GM19351 (cell line): ENCODE results near the gene PMF1.
"Not testable (repeated sequence)": the region's sequence is repeated elsewhere in the genome, so short reads cannot be mapped to it uniquely, and the experiment has no call there.

Source experiments
- ATAC-seq: cut with Tn5 transposase; IDR thresholded peaks from one replicate; pipeline ENCODE4 v1.9.1; 2021; ENCODE audit warnings: mild to moderate bottlenecking, moderate library complexity; ENCODE audit not compliant: unreplicated experiment

PMF1 gene

DNA sequence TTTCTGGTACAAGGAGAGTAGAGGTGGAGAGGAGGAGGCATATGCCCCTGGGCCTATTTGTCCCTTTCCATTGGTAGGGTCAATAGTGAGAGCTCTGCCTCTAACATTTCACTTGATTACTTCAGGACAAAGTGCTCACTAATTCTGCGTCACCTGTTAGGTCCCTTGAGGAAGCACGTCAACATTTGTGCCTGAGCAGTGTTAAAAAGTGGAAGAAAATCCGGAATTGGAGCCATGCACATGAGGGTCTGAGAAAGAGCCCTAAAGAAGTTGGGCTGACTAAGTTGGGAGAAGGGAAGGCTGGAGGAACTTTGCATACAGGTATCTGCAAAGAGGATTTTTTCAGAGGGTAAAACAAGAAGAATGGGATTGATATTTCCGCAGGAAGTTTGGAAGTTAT is 17.0 kb upstream of the PMF1 start:
- ATAC-seq, result no peak

DNA sequence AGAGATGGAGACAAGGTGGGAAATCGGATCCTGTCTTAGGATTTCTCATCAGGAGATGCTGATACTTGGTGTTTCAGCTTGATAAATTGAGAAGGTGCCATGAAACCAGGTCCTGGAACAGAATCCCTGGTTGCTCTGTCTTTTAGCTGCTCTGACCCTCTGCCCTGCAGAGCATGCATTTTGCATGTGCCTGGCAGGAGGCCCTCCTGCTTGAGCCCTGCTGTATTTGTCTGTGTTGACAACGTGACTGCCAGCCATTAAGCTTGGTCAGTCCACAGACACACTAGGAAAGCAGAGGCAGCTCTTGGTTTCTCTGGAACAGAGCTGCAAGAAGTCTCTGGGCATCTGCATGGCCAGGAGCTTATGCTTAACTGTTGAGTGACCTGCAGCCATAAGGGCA is 16.4 kb upstream of the PMF1 start:
- ATAC-seq, result no peak

DNA sequence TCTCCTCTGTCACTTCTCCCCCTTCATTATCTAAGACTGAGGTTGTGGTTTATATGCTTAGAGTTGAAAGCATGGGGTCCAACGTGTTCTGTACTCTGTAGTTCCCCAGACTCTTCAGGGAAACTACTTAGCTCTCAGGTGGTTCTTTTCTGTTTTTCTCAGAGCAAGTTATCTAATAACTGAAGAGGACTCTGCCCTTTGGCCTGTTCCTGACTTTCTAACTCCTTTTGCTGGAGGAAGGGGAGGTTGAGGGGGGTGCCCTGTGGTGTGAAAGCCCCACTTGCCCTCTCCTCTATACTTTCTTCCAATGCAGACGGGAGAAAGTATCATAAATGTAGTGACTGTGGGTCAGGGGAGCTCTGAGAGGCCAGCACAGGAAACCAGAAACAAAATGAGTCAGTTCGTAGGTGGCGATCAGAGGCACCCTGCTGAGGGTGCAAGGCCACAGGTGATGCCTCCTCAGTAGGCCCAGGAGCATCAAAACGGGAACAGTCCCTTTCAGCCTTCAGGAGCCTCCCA is 13.9 kb upstream of the PMF1 start:
- ATAC-seq, result no peak

DNA sequence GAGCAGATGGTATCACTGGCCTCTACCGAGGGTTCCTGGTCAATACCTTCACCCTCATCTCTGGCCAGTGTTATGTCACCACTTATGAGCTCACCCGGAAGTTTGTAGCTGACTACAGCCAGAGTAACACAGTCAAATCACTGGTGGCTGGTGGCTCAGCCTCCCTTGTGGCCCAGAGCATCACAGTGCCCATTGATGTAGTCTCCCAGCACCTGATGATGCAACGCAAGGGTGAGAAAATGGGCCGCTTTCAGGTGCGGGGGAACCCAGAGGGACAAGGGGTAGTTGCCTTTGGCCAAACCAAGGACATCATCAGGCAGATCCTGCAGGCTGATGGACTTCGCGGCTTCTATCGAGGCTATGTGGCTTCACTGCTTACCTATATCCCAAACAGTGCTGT is 12.8 kb upstream of the PMF1 start:
- ATAC-seq, result no peak

DNA sequence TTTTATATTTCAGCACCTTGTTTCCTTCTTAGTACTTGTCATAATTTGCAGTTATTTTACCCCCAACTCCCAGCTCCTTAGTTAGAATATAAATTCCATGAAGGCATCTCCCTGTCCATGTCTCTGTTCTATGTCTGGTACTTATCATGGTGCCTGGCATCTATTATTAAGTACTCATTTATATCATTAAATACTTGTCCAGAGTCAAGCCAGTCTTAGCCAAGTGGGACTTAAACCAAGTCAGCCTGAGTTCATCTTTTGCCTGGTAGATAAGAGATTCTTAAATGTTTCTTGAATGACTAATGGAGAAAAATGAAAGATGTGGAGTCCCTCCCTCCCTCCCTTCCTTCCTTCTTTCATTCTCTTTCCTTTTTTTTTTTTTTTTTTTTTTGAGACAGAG is 9.5 kb upstream of the PMF1 start:
- no peak for ATAC-seq

DNA sequence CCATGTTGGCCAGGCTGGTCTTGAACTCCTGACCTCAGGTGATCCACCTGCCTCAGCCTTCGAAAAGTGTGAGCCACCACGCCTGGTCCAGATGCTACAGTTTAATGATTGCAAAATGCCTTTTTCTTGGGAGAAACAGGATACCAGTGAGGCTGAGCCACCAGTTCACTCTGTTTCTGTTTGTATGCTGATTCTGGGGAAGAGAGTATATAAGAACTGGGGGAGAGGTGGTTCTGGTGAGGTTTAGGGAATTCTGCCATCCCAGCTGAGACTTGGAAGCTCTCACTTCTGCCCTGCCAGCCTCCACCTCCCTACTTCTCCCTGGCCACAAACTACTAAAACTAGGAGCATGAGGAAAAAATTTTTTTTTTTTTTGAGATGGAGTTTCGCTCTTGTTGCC is 8.1 kb upstream of the PMF1 start:
- no peak for ATAC-seq

DNA sequence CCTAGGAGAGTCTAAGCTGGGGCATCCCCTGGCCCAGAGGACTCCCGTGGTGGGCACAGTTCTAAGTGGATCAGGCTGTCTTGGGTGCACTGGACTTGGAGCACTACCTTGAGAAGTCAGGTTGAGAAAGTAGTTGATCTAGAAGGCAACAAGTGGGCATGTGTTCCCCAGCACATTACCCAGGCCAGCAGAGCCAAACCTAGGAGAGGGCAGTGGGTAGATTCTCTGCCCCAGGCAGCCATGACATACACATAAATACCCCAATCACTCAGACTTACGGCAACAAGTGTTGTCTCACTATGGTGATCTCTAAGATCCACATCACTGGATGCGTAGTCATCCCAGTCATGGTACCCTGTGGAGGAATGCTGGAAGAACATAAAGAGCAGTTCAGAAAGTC is 1.6 kb upstream of the PMF1 start:
- no peak for ATAC-seq

DNA sequence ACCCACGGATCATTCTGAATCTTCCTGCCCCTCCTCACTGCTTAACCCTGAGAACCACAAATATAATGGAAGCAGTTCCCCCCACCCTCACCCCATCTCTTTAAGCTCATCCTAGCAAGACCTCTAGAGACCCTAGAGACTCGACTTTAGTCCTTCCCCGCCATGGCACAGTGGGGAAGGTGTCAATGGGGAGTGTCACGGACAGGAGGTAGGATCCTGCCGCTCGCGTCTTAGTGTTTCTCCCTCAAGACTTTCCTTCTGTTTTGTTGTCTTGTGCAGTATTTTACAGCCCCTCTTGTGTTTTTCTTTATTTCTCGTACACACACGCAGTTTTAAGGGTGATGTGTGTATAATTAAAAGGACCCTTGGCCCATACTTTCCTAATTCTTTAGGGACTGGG is 677 bp upstream of the PMF1 start:
- ATAC-seq, result no peak

DNA sequence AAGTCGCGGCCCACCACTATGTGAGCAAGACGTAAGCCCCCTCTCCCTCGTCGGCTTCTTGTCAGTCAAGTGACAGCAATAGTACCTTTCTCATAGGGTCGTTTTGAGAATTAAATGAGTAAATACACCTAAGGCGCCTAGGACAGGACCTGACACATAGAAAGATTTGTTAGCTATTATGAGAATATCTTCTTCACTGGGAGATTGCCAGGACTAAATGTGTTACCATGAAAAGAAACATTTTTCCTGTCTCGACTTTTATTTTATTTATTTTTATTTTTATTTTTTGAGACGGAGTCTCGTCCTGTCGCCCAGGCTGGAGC is 798 bp downstream of the PMF1 start:
- no peak for ATAC-seq

DNA sequence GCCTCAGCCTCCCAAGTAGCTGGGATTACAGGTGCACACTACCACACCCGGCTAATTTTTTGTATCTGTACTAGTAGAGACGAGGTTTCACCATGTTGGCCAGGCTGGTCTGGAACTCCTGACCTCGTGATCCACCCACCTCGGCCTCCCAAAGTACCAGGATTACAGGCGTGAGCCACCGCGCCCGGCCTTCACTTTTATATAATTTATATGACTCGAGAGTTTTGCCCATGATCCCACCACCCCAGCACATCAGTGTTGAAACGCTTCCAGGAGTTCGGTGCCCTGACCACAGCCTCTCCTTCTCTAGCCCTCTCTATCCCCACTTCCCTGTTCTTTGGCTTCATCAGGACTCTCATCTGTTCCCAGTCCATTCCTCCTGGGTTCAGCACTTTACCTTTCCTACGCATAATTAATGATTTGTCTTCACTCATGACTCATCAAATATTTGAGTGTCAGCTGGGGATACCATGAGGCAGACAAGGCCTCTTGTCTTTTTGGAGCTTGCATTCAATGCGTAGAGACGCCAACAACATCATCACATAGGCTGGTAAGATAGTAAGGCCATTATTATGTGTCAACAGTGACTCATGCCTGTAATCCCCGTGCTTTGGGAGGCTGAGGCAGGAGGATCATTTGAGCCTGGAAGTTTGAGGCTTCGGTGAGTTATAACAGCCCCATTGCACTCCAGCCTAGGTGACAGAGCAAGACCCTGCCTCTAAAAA is 1.4 kb downstream of the PMF1 start:
- ATAC-seq, result no peak

DNA sequence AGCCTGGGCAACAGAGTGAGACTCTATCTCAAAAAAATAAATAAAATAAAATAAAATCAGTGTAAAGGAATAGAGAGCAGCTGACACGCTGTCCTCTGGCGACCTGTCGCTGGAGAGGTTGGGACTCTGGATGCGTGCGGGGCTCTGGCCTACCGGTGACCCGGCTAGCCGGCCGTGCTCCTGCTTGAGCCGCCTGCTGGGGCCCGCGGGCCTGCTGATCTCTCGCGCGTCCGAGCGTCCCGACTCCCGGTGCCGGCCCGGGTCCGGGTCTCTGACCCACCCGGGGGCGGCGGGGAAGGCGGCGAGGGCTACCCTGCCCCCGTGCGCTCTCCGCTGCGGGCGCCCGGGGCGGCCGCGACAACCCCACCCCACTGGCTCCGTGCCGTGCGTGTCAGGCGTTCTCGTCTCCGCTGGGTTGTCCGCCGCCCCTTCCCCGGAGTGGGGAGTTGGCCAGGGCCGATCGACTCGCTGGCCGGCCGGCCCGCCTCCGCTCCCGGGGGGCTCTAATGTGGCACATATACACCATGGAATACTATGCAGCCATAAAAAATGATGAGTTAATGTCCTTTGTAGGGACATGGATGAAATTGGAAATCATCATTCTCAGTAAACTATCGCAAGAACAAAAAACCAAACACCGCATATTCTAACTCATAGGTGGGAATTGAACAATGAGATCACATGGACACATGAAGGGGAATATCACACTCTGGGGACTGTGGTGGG is 3.7 kb downstream of the PMF1 start:
- ATAC-seq, result not testable (repeated sequence)

DNA sequence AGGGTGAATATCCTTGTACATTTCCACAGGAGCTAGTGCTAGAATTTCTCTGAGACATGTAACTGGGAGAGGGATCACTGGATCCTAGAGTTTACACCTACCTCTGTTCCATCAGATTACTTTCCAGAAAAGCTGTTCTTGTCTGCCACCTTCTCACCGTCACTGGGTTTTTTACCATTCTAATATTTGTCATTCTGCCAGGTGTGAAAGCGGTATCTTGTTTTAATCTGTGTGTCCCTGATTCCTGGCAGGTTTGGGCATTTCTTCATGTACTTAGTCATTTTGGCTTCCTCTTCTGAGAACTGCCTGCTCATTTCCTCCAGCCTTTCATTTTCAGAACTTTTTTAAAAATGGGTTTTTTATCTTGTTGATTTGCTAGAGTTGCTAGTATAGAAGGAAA is 5.1 kb downstream of the PMF1 start:
- no peak for ATAC-seq

DNA sequence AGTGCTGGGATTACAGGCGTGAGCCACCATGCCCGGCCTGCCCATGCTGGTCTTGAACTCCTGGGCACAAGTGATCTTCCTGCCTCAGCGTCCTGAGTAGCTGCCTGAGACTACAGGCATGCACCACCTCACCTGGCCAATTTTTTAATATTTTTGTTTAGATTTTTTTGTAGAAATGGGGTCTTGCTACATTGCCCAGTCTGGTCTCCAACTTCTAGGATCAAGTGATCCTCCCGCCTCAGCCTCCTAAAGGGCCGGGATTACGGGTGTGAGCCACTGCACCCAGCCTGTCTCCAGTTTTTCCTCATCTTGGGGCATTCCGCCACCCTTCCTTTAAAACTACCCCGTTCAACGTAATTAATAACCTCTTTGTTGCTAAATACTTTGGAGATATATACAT is 7.4 kb downstream of the PMF1 start:
- no peak for ATAC-seq

DNA sequence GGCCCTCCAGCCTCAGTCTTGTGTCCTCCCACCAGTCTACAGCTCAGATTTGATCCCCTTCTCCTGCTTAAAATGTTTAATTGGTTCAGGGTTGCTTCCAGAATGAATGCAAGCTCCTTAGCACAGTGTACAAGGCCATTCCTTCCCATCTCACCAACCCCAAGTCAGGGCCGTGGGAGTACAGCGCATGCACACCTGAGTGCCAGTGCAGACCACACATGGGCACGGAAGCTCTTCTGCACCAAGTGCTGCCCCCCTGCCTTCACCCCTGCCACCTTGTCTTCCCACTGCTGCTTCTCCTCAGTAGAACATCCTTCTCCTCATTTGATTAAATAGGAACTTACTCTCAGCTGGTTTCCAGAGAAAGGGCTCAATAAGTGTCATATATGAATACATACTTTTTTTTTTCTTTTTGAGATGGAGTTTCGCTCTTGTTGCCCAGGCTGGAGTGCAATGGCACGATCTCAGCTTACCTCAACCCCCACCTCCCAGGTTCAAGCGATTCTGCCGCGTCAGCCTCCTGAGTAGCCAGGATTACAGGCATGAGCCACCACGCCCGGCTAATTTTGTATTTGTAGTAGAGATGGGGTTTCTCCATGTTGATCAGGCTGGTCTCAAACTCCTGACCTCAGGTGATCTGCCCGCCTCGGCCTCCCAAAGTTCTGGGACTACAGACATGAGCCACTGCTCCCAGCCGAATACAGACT is 9.3 kb downstream of the PMF1 start:
- no peak for ATAC-seq

DNA sequence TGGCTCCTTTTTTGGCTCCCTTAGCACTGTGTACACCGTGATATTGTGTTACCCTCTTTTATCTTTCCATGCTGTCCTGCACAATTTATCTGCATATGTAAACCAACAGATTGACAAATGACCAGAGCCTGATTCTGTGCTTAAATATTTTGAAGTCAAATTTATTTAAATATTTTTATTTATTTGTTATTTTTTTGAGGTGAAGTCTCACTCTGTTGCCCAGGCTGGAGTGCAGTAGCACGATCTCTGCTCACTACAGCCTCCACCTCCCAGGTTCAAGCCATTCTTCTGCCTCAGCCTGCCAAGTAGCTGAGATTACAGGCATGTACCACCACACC is 12.8 kb downstream of the PMF1 start:
- no peak for ATAC-seq

DNA sequence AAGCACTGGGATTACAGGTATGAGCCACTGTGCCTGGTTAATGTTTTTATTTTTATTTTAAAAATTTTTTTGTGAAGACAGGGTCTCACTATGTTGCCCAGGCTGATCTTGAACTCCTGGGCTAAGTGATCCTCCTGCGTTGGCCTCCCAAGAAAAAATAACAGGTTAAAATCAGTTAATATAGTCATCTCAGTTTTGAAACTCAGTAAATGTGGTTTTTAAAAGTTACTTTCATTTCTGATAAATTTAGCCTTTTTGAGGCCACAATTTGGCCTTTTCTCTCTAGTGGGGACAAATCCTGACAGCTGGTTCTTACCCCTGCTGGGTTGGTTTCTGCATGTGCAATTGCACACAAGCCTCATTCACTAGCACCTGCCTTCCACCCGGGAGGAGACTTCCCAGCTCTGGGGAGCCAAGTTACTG is 13.3 kb downstream of the PMF1 start:
- ATAC-seq, result peak; percentile 71

DNA sequence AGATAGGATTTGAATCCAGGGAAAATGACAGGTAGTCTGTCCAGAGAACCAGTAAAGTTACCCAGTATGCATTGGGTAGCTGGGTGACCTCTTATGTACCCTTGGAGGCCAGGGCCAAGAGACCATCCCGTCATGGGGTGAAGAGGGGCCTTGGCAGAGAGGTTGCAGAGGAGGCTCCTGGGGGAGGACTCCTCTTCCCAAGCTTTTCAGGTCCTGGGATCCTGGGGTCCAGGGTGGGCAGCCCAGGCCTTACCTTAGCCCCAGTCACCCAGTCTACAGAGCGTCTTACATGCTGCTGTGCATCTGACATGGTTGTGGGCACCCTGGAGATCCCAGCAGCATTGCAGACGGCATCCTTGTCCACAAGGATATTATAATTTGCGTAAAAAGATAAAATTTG is 14.0 kb downstream of the PMF1 start:
- ATAC-seq, result peak; percentile 4

DNA sequence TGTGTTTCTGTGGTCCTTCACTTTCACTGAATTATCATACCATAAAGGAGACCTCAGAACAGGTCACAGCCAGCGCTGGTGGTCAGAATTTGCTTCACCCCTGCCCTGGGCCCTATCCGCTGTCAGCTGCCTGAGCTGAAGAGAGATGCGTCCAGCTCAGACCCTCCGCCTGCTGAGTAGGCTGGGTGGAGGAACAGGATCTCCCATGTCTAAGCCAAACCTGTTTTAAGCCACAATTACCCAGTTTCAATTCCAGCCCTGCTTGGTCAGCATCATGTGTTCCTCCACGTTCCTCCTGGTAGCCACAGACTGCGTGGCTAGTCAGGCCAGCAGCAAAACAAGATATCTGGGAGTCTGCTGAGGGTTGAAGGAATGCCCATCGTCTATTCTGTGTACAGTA is 15.7 kb downstream of the PMF1 start:
- ATAC-seq, result no peak

DNA sequence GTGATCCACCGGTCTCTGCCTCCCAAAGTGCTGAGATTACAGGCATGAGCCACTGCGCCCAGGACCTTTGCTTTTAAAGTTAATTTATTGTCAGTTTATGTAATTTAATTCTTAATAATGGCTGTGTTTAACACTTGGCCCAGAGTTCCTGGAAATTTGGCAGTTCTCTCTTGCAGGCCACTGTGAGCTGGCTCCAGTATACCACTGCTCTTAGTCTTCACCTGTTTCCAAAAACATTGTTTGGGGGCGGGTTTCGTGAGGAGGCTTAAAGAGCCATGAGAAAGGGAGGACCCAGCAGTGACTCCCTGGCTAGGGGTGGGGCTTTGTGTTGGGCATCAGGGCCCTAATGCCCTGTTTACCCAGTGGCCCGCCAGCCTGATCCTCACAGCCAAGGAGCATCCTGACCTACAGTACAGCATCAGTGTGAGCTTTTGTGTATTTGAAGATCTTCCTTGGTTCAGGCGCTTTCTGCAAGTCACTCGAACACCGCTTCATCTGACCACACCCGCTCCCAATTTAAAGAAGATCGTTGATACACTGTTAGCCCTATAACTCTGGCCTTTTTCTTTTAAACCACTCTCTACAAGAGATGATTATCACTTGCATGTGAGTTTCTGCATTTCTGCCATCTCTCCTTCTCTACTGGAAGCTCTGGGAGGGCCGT is 17.1 kb downstream of the PMF1 start:
- ATAC-seq, result no peak

DNA sequence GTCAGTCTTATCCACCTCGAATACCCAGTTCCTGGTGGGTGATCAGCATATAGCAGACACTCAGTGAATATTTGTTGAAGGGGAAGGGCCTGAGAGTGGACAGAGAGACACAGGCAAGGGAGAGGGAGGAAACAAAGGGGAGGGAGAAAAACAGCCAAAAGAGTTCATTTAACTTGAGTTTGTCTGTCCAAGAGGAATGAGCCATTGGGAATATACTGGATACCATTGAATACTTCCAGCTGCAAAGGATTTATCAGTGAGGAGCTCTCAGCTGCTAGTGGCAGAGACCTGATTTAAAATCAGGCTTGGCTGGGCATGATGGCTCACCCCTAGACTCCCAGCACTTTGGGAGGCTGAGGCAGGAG is 17.6 kb downstream of the PMF1 start:
- ATAC-seq, result no peak

DNA sequence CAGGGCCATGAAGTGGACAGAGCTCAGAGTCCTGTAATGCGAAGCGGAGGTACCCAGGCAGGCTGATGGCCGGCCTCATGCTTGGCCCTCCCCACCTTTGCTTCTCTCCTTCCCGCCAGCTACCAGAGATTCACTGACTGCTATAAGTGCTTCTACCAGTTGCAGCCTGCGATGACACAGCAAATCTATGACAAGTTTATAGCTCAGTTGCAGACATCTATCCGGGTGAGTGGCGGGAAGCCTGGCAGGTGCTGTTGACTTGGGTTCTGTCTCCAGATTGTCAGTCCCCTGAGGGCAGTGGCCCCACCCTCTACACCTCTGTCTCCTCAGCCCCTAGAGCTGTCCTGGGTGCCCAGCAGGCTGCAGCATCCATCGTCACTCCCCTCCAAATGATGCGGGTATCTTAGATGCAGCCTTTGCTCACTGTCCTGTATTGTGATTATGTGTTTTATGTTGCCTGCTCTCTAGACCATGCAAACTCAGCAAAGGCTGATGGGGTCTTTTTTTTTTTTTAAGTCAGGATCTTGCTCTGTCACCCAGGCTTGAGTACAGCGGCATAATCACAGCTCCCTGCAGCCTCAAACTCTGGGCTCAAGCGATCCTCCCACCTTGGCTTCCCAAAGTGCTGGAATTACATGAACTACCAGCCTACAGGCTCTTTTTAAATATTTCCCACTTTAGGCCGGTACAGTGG is 19.5 kb downstream of the PMF1 start:
- ATAC-seq, result no peak
